HG02973 (cell line): ENCODE results near the gene MRPL52.
"Not testable (repeated sequence)": the region's sequence is repeated elsewhere in the genome, so short reads cannot be mapped to it uniquely, and the experiment has no call there.

ENCODE experiments used
- ATAC-seq: cut with Tn5 transposase; IDR thresholded peaks from one replicate; pipeline ENCODE4 v1.9.1; 2021; ENCODE audit warnings: moderate library complexity; ENCODE audit not compliant: unreplicated experiment

Gene MRPL52

DNA sequence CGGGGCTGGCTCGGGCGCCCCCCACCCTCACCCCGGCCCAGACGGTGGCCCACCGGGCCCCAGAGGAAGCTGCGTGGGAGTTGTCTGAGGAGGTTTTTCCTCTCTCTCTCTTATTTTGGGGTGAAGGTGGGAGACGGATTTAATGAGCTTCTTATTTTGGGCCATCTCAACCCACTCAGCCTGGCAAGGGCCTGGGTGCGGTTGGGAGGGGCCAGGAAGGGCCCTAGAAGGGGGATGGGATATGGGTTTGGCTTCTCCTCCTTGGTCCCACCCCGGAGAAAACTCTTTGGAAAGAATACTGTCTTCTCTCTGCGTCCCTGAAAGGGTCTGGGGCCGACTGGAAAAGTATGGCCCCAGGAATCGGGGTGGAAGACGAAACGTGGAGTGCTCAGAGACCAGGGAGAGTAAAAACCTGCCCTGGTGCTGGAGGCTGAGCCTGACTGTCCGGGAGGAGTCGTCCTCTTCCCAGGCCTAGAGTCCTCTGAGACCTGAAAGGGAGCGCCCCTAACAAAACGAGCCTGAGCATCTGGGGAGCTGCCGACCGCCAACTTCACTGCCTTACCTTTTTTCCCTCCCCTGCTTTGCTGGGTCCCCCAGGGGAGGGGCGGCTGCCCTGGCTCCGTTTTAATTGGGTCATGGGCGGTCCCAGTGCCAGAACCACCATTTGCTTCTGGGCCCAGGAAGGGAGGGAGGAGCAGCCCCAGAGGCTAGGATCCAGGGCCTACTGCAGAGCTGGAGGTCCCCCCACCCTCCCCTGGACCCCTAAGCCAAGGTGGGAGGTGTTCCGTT is 8.3 kb downstream of the MRPL52 start:
- ATAC-seq, result no peak

- ATAC-seq, result no peak
Observed at GRCh38 chr14:22838631-22839041, 8.9 kb downstream of the MRPL52 start.

- no peak for ATAC-seq
Observed at GRCh38 chr14:22839159-22839779, 9.6 kb downstream of the MRPL52 start.

GRCh38 chr14:22841311-22841710 is 11.6 kb downstream of the MRPL52 start:
- ATAC-seq, result no peak

GRCh38 chr14:22841769-22842168 is 12.1 kb downstream of the MRPL52 start:
- ATAC-seq, result no peak

GRCh38 chr14:22842211-22843122 is 12.8 kb downstream of the MRPL52 start:
- no peak for ATAC-seq

- no peak for ATAC-seq
Observed at GRCh38 chr14:22843123-22843925, 13.6 kb downstream of the MRPL52 start.

DNA sequence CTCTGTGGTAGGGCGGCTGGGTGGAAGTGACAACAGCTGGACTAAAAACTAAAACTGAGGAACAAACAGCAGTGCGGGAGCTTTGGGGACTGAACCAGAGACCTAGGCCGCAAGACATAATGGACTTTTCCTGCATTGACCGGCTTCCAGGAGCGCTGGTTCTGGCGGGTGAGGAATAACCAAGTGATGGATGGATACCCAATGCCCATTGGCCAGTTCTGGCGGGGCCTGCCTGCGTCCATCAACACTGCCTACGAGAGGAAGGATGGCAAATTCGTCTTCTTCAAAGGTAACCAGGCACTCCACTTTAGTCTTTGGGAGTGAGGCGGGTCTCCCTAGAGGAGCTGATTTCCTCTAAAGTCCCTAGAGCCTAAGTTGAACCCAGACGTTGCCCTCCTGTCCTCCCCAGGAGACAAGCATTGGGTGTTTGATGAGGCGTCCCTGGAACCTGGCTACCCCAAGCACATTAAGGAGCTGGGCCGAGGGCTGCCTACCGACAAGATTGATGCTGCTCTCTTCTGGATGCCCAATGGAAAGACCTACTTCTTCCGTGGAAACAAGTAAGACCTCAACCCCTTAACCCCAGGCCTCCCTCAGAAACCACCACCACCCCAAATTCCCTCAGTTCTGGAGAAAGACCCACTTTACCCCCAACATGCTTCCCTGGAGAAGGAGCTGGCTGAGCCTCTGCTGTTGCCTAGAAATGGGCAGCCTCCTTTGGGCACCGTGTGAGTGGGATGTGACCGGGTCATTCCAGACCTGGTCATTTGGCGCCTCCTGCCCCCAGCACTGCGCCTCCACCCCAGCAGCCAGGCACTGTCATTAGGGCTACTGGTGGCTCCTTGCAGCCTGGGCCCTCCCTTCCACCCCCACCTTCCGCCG is 14.8 kb downstream of the MRPL52 start:
- ATAC-seq, result no peak

- no peak for ATAC-seq
Observed at GRCh38 chr14:22845103-22845394, 15.4 kb downstream of the MRPL52 start.

- no peak for ATAC-seq
Observed at GRCh38 chr14:22845821-22846625, 16.3 kb downstream of the MRPL52 start.

DNA sequence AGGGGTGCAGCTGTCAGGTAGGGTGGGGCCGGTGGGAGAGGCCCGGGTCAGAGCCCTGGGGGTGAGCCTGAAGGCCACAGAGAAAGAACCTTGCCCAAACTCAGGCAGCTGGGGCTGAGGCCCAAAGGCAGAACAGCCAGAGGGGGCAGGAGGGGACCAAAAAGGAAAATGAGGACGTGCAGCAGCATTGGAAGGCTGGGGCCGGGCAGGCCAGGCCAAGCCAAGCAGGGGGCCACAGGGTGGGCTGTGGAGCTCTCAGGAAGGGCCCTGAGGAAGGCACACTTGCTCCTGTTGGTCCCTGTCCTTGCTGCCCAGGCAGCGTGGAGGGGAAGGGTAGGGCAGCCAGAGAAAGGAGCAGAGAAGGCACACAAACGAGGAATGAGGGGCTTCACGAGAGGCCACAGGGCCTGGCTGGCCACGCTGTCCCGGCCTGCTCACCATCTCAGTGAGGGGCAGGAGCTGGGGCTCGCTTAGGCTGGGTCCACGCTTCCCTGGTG is 17.2 kb downstream of the MRPL52 start:
- no peak for ATAC-seq

DNA sequence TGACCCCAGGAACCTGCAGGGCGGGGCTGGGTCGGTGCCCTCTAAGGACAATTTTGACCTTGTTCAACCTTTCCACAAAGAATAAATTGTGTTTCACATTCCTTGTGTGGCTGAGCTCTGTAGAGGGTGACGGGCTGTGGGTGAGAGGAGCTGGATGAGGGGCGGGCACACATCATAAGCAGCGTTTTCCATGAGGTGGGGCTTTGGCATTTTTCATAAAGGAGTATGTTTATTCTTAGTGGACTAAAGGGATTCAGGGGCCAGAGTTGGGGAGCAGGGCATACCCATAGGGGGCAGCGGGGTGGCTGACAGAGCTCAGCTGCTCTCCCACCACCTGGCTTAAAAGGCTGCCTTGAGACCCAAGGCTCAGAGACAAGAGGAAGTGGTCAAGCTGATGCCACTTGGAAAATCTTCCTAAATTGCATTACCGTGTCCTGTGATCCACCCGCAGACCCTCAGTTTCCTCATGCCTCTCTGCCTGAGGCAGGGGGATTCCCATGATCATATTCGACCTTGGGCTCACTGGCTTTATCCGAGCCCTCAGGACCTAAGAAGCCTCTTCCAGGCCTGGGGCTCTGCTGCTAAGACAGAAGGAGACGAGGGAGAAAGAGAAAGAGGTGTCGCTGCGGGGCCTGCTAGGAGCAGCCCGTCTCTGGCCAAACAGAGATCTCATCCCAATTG is 18.1 kb downstream of the MRPL52 start:
- ATAC-seq, result no peak

DNA sequence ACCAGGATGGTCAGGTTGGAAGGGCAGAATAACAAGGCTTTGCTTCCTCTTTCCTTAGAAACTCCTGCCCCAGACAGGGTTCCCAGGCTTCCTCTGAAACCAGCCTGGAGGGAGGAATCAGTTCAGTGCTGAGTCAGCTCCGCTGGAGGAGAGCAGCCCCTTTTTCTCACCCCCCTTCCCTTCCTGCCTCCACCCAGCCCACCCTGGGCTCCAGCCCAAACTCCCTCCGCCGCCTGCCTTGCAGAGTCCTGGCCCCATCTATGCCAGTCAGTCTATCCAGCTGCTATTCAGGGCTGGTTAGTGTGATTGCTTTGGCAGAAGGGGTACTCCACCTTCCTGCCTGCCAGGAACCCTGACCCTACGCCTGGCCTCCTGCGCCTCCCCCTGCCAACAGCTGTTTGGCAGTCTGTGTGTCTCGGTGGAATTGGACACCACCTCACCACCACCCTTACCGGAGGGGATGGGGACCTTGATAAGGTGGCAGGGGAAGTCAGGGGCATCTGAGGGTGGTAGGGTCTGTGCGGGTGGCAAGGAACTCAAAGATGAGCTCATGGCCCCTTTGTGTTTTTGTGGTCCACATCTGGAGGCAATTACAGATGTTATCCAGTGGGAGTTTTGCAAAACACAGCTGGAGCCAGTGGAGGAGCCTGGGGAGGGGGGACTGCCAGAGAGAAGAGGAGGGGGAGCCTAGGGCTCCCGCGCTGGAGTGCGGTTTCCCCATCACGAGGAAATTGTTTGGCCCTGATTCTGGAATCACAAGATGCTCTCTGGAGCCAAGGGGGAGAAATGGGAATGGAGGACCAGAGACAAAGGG is 18.9 kb downstream of the MRPL52 start:
- ATAC-seq, result no peak

- ATAC-seq, result no peak
Observed at GRCh38 chr14:22849212-22849819, 19.6 kb downstream of the MRPL52 start.

DNA sequence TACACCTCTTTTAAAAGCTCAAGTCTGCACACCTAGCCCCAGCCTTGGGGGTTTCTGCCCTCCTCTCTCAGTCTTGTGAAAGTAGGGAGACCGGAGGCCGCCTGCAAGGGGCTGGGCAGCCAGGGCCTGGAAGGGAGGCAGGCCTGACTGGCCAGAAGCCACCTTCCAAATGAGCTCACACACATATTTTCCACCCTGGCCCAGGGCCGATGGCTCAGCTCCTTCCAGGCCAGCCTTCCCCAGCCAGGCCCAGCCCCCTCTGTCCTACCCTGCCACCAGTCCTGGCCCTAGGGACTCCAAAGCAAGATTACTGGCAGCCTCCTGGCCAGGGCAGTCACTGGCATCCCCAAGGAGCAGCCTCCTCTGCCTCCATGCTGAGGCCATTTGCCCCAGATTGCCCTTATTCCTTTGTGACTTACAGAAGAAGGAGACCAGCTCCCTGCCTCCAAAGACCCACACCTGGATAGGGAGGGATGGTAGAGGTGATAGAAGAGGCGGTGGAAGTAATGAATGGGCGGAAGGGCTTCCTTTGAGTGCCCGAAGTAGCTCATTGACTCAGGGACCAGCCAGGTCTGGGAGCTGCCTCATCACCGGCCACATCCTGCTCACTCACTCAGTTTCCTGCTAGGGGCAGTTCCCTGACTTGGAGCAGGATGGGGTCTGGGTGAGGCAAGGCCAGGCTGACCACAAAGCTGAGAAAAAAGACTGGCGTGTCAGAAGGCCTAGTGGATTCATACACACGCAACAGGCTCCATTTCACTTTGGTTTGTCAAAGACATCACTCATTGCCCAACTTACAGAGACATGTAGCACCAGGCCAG is 21.5 kb downstream of the MRPL52 start:
- ATAC-seq, result no peak

- not testable (repeated sequence) for ATAC-seq
Observed at GRCh38 chr14:22852178-22852577, 22.5 kb downstream of the MRPL52 start.
